NK-92 (cell line): Measurements from ENCODE around the gene GARRE1.
"Not testable (repeated sequence)": the region's sequence is repeated elsewhere in the genome, so short reads cannot be mapped to it uniquely, and the experiment has no call there.

ENCODE experiments used
- DNase-seq: peaks from one replicate; lab custom pipeline; 2025; ENCODE audit not compliant: unreplicated experiment; lab: John Stamatoyannopoulos, UW

Gene GARRE1, protein sequence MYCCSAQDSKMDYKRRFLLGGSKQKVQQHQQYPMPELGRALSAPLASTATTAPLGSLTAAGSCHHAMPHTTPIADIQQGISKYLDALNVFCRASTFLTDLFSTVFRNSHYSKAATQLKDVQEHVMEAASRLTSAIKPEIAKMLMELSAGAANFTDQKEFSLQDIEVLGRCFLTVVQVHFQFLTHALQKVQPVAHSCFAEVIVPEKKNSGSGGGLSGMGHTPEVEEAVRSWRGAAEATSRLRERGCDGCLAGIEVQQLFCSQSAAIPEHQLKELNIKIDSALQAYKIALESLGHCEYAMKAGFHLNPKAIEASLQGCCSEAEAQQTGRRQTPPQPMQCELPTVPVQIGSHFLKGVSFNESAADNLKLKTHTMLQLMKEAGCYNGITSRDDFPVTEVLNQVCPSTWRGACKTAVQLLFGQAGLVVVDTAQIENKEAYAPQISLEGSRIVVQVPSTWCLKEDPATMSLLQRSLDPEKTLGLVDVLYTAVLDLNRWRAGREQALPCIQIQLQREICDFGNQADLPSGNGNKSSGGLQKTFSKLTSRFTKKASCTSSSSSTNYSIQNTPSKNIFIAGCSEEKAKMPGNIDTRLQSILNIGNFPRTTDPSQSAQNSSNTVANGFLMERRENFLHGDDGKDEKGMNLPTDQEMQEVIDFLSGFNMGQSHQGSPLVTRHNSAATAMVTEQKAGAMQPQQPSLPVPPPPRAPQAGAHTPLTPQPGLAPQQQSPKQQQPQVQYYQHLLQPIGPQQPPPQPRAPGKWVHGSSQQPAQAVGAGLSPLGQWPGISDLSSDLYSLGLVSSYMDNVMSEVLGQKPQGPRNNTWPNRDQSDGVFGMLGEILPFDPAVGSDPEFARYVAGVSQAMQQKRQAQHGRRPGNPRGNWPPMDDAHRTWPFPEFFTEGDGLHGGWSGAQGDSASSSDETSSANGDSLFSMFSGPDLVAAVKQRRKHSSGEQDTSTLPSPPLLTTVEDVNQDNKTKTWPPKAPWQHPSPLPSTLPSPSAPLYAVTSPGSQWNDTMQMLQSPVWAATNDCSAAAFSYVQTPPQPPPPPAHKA (N-terminal part only)

DNA sequence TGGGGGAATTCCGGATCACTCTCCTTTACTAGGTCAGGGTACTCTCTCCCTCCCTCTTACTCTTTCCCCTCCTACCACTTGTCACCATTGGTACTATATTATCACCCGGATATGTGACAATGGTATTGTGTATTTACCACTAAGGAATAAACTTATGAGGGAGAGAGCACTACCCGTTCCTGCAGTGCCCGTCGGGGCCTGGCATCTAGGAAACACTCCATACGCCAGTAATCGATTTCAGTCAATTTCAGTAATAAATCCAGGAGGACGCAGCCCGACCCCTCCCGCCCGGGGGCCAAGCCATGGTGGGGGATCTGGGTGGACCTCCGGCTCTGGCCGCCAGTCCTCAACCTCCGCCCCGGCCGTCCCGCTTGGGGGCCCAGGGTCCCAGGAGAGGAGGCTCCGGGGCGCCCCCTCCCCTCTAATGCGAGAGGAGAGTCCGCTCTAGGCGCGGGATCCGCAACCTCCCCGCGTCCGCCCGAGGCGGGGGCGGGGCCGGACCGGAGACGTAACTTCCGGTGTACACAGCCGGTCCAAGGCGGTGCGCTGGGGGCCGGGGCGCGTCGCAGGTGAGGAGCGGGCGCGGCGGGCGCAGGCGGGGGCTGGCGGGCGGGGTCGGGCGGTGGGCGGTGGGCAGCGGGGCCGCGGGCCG lies at the start of gene GARRE1:
TSS of gene GARRE1 (plus strand) at position 509 of the 652 bp plus-strand sequence. CDS start 45,920 bp downstream, outside the sequence.
- no peak for DNase-seq

DNA sequence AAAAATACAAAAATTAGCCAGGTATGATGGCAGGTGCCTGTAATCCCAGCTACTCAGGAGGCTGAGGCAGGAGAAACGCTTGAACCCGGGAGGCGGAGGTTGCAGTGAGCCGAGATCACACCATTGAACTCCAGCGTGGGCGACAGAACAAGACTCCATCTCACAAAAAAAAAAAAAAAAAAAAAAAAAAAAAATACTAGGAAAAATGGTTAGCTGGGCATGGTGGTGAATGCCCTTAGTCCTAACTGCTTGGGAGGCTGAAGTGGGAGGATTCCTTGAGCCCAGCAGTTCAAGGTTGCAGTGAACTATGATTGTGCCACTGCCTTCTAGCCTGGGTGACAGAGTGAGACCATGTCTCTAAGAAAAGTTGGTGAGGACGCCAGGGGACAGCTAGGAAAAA lies 49.0 kb upstream of the GARRE1 start:
- not testable (repeated sequence) for DNase-seq

DNA sequence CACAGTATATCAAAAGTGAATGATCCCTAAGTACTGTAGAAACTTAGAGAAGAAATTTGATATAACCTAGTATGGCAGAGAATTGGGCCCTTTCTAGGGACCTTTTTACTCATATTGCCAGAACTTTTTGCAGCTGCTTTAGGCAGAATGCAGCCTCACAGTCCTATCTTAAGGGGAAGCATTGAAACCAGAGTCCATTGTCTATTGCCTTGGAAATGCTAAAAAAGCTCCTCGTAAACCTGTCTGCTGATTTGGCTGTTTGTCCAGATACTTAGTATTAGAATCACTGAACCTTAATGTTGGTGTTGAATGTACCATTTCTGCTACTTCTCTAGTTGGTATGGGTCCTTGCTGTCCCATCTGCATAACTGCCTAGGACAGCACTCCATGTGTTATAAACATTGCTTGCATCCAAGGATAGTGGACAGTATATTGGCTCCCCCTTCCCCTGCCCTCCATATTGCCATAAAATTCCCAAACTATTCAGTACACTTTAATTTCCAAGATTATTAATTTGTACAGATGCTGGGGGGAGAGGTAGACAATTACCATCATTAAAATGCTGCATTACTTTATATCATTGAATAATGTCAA lies 46.0 kb upstream of the GARRE1 start:
- DNase-seq, result no peak

DNA sequence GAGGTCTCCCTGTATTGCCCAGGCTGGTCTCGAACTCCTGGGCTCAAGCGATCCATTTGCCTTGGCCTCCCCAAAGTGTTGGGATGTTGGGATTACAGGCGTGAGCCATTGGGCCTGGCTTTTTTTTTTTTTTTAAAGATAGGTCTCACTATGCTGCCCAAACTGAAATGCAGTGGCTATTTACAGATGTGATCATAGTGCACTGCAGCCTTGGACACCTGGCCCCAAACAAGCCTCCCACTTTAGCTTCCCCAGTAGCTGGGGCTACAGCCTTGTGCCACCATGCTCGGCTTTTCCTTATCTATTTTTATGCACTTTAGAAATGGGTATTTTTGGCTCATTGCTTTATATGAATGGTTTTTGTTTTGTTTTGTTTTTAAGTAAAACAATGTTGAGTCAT lies 44.6 kb upstream of the GARRE1 start:
- DNase-seq, result no peak

DNA sequence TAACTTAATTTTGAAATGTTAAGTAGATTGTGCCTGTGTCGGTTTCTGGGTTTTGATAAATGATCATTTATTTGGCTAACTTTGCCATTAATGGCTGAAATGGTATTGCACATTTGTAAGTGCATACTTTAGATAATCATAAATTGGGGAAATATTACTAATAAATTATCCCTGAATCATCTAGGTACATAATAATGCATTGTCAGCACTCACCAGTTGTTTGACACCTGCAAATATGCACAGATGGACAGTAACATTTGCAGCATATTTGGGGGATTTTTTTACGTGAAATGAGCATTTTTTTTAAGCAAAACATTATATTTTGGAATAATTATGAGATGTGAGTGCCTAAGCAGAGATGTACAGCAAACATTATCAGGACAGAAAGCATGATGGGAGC lies 41.1 kb upstream of the GARRE1 start:
- no peak for DNase-seq

DNA sequence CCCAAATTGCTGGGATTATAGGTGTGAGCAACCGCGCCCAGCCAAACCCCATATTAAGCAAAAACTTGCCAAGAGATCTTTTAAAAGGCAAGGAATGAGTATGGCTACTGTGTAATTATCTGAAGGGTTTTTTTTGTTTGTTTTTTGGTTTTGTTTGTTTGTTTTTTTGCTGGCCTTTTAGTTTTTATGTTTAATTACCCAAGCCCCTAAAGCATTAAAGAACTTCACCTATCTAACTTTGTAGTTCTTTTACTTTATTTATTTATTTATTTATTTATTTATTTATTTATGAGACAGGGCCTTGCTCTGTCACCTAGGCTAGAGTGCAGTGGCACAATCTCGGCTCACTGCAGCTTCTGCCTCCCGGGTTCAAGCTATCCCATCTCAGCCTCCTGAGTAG lies 40.3 kb upstream of the GARRE1 start:
- no peak for DNase-seq

DNA sequence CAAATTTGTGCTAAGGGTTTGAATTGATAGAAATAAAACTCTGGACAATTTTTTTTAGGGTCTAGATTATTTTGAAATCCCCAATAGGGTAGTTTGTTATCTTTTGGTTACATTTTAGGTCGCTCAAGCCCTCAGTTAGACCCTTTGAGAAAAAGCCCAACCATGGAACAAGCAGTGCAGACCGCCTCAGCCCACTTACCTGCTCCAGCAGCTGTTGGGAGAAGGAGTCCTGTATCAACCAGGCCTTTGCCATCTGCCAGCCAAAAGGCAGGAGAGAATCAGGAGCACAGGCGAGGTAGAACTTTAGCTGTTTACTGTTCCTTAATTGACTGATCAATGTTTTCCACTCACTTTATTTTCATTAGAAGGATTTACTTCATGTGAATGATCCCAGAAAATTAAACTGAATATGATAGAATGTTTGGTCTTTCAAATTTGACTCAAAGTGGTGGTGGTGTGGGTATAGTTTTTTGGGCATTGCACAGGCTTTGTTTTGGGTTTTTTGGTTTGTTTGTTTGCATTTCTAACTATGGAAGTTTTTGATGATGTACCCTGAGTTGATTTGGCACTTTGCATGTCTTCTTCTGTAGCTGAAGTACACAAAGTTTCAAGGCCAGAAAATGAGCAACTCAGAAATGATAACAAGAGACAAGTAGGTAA lies 39.2 kb upstream of the GARRE1 start:
- no peak for DNase-seq

DNA sequence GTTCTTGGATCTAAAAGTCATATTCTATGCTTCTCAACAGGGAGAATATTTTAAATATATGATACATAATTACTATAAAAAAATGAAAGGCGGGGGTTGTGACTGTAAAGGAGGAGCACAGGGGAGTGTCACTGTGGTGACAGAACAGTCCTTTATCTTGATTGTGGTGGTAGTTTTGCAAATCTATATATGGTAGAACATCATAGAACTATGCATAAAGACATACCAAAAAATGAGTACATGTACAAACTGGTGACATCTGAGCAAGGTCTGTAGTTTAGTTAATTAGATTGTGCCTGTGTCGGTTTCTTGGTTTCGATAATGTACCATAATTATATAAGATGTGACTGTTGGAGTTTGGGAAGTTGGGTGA lies 38.7 kb upstream of the GARRE1 start:
- no peak for DNase-seq

DNA sequence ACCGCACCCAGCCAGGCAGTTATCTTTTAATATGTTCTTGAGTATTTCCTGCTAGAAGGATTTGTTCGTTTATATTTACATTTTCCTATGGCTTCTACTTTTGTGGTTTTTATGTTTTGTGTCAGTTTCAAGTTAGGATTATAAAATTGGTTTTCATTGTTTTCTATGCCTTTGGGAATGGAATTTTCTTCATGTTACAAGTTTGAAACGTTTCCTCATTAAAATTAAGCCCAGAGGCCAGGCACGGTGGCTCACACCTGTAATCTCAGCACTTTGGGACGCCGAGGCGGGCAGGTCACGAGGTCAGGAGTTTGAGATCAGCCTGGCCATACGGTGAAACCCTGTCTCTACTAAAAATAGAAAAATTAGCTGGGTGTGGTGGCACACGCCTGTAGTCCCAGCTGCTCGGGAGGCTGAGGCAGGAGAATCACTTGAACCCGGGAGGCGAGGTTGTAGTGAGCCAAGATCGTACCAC lies 37.6 kb upstream of the GARRE1 start:
- DNase-seq, result not testable (repeated sequence)

DNA sequence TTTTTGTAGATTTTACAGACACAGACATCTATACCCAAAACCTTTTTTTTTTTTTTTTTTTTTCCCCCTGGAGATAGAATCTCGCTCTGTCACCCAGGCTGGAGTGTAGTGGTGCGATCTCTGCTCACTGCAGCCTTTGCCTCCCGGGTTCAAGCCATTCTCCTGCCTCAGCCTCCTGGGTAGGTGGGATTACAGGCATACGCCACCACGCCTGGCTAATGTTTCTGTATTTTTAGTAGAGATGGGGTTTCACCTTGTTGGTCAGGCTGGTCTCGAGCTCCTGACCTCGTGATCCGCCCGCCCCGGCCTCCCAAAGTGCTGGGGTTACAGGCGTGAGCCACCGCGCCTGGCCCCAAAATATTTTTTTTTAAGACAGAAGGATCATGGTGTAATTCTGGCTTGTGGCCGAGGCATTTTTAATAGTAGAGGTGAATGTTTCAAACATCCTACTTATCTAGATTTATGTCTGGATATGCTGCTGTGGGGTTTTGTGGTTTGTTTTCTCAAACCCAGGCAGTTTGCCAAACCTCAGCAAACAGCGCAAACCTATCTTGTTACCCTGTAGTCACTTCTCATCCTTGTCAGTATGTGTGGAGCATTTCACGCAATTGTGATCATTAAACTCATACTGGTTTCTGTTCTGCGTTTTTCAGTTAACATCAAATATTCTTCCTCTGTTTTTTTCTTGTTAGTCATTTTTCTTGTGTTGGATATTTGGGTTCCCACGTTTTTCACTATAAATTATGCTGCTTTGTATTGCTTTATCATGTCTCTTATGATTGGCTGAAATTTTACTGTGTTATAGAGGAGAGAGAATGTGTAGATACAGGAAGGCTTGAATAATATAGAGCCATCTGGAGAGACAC lies 36.2 kb upstream of the GARRE1 start:
- no peak for DNase-seq

DNA sequence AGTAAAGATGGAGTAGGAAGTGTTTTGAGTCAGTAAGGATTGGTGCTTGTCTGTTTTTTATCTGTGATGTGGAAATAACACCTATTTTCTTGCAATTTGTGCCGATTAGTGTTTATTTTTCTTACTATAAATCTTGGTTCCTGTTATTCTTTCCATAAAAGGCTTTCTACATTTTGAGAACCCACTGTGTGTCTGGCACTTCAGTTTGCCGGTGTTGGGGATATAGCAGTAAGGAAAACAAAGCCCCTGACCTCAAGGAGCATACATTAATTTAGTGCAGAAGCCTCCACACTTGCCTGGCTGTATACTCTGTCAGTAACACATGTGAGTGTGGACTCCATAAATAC lies 35.6 kb upstream of the GARRE1 start:
- no peak for DNase-seq

DNA sequence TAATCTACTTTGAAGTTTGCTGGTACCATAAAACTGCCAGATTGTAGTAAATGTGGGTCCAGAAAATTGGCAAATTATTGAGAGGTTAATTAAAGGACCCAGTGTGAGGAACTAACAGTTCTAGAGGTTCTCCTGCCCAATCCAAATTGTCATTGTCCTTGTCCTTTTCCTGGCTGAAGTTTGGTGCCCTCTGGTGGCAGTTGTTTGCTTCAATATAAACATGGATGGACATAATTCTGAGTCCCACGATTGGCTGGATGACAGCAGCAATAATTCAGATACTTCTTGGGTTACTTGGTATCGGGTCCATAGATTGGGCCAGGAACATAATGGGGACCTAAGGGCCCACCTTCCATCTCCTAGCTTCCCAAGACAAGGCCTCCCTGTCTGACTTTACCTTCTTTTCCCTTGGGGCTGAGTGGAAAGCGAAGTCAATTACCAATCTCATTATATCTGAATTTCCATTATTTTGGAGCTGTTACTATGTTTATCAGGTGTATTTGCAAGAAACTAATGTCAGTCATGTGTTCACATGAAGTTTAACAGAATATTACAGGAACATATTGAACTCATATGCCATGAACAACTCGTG lies 33.8 kb upstream of the GARRE1 start:
- DNase-seq, result no peak

DNA sequence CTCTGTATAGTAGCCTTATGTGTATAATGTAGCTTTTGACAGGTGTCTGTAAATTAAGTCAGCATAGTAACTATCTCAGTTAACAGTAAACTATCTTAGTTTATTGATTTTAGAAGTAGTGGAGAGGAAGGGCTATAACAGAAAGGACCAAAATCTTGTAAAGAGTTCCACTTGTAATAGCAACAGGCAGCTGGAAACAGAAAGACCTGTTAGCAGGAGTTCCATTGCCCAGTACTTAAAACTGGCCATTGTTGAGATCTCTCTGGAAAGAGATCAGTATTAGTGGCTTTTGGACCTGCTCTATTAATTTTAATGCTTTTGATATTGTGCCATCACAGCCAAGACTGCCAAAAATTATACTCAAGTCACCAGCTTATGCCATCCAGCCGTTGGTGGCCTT lies 32.0 kb upstream of the GARRE1 start:
- DNase-seq, result no peak

DNA sequence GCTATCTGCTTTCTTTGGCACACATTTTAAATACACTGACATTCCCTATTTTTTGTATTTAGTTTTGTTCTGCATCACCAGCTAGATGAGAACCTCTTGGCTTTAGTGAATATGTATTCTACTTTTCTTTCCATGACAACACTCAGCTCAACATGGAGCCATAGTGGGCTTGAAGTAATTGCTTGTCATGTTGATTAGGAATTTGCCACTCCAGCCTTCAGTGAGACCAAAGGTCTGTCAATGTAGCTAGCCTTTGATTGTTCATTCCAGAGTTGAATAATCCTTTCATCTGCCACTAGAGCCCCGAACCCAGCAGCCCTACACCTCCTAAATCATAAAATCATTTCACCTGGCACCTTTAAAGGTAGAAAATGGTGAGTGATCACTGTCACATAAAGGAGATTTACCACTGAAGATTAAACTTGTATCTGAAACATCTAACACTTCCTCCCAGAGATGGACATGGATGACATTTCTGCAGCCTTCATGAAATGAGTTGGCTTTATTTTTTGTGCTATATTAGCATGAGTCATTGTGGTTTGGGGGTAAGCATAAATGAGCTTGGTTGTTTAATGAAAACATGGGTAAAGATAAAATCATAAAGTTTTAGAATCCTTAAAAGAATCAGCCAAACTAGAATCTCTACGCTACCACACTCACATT lies 29.2 kb upstream of the GARRE1 start:
- DNase-seq, result no peak

DNA sequence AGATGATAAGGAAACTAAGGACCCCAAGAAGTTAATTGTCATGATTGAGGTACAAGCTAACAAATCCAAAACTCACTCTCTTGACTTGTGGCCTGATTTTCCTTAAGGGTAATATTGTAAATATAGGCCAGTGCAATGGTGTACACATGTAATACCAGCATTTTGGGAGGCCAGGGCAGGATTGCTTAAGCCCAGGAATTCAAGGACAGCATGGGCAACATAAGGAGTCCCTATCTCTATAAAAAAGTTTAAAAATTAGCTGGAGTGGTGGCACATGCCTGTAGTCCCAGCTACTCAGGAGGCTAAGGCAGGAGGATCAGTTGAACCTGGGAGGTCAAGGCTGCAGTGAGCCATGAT lies 28.7 kb upstream of the GARRE1 start:
- DNase-seq, result no peak

DNA sequence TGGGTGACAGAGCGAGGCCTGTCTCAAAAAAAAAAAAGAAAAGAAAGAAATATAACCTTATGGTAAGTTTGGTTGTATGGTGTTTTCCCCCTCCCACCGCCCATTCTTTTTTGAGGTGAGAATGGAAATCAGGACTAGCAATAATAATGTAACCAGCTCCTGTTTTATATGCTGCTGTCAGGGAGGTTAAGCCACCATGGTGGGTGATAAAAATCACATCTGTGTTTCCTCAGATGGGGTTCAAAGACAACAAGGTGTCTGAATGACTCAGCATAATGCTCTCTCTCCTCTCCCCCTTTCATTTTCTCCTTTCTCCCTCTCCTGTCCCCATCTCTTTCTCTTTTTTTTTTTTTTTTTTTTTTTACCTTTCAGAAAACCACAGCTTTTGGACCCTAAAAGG lies 28.3 kb upstream of the GARRE1 start:
- DNase-seq, result no peak

DNA sequence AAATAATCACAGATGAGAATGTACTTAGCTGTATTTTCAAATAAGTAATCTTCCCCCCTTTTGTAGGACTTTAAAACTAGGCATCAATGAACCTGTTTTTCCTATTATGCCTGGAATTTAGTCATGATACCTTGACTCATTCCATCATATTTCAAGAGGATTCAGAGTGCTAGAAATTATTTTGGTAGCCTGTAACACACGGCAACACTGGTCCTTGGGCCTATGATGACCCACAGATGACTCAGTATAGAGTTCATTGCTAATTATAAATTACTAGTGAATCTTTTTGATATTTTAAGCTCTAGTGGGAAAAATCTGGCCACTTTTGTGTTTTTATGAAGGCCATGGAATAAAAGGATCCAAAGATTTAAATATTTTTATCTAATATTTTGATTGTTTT lies 26.0 kb upstream of the GARRE1 start:
- DNase-seq, result no peak

DNA sequence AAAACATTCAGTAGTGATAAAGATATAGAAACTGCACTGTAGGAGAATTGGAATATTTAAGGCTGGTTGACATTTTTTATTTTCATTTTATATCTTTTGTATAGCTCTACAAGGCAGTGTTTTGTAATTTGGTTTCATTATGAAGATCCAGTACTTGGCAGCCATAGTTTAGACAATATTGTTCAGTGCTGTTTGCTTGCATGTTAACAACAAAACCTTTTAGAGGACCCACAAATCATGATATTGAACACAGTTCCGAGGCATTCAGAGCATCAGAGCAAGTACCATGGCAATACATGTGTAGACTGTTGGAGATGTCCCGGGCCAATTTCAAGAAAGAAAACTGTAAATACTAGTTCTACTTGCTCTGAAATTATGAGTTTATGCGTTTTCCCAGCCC lies 25.6 kb upstream of the GARRE1 start:
- no peak for DNase-seq

DNA sequence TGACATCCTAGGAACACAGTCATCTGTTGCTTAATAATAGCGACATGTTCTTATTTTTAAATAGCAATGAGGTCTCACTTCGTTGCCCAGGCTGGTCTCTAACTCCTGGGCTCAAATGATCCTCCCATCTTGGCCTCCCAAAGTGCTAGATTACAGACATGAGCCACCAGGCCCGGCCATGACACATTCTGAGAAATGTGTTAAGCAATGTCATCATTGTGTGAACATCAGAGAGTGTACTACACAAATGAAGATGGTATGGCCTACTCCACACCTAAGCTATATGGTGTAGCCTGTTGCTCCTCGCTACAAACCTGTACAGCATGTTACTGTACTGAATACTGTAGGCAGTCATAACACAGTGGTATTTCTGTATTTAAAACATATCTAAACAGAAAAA lies 24.6 kb upstream of the GARRE1 start:
- no peak for DNase-seq
